Measurements from ENCODE around the gene MORN5. TPM values are rescaled to one million over a fixed set of nuclear protein-coding genes. Genes with fewer than 3 reads are reported as not detected.

Gene MORN5
- polyA plus RNA-seq, 1 donor from 2014 or later = not detected

DNA sequence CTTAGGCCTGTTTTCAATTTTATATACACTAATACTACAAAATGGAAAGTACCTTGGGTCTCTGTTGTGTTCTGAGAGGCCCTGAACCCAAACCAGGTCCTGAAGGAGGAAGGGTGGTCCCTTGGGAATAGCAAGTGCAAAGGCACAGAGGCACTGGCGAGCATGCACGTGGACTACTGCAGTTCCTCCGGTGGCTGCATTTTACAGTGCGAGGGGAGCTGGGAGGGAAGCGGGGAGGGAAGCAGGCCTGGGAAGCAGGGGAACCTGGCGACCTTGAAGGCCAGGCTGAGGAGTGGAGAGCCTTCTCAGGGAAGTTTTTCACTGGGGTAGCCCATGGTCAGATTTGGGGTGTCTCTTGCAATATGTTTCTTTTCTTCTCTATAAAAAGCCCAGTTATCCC lies 33.9 kb downstream of the MORN5 start:
- H3K9me2 ChIP-seq (ENCODE audit: insufficient read depth, low read length) = no peaks in the 10 kb centered on the region
- TF ChIP-seq, protein P1, sequence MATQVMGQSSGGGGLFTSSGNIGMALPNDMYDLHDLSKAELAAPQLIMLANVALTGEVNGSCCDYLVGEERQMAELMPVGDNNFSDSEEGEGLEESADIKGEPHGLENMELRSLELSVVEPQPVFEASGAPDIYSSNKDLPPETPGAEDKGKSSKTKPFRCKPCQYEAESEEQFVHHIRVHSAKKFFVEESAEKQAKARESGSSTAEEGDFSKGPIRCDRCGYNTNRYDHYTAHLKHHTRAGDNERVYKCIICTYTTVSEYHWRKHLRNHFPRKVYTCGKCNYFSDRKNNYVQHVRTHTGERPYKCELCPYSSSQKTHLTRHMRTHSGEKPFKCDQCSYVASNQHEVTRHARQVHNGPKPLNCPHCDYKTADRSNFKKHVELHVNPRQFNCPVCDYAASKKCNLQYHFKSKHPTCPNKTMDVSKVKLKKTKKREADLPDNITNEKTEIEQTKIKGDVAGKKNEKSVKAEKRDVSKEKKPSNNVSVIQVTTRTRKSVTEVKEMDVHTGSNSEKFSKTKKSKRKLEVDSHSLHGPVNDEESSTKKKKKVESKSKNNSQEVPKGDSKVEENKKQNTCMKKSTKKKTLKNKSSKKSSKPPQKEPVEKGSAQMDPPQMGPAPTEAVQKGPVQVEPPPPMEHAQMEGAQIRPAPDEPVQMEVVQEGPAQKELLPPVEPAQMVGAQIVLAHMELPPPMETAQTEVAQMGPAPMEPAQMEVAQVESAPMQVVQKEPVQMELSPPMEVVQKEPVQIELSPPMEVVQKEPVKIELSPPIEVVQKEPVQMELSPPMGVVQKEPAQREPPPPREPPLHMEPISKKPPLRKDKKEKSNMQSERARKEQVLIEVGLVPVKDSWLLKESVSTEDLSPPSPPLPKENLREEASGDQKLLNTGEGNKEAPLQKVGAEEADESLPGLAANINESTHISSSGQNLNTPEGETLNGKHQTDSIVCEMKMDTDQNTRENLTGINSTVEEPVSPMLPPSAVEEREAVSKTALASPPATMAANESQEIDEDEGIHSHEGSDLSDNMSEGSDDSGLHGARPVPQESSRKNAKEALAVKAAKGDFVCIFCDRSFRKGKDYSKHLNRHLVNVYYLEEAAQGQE (IDR thresholded peaks at IDR 0.05; ENCODE audit: borderline replicate concordance) = no peak
- TF ChIP-seq, protein P2, sequence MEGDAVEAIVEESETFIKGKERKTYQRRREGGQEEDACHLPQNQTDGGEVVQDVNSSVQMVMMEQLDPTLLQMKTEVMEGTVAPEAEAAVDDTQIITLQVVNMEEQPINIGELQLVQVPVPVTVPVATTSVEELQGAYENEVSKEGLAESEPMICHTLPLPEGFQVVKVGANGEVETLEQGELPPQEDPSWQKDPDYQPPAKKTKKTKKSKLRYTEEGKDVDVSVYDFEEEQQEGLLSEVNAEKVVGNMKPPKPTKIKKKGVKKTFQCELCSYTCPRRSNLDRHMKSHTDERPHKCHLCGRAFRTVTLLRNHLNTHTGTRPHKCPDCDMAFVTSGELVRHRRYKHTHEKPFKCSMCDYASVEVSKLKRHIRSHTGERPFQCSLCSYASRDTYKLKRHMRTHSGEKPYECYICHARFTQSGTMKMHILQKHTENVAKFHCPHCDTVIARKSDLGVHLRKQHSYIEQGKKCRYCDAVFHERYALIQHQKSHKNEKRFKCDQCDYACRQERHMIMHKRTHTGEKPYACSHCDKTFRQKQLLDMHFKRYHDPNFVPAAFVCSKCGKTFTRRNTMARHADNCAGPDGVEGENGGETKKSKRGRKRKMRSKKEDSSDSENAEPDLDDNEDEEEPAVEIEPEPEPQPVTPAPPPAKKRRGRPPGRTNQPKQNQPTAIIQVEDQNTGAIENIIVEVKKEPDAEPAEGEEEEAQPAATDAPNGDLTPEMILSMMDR (IDR thresholded peaks at IDR 0.05; ENCODE audit: poor library complexity, severe bottlenecking) = no peak
- TF ChIP-seq SMC3 (conservative IDR thresholded peaks at IDR 0.05; ENCODE audit: poor library complexity) (no peak), EP300 (conservative IDR thresholded peaks at IDR 0.05; ENCODE audit: poor library complexity, severe bottlenecking) (no peak), POLR2AphosphoS5 (IDR thresholded peaks at IDR 0.05) (no peak), EZH2 (IDR thresholded peaks at IDR 0.05; ENCODE audit: borderline replicate concordance, insufficient read depth, low read length, poor library complexity, severe bottlenecking) (no peak), RAD21 (conservative IDR thresholded peaks at IDR 0.05) (no peak), MXI1 (conservative IDR thresholded peaks at IDR 0.05; ENCODE audit: poor library complexity, severe bottlenecking) (no peak), TAF1 (IDR thresholded peaks at IDR 0.05; ENCODE audit: low read depth) (no peak)

DNA sequence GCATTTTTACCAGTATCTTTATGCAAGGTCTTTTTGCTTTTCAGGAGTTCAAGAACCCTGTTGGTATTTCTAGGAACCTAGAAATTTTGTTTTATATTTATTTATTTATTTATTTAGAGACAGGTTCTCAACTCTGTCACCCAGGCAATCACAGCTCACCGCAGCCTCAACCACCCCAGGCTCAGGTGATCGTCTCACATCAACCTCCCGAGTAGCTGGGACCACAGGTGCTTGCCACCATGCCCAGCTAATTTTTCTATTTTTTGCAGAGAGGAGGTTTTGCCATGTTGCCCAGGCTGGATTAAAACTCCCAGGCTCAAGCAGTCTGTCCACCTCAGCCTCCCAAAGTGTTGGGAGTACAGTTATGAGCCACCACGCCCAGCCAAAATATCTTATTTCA lies 36.2 kb downstream of the MORN5 start:
- Histone ChIP-seq H3K9me2 (ENCODE audit: insufficient read depth, low read length) (no peaks in the 10 kb centered on the region), H2AFZ (ENCODE audit: low read depth, low read length) (no peak overlapping the region), H3K4me3 (ENCODE audit: low read length) (no peak overlapping the region), H3K27ac (ENCODE audit: low read length) (no peak overlapping the region), H3F3A (ENCODE audit: insufficient read depth, low read length, poor library complexity, severe bottlenecking) (no peaks in the 10 kb centered on the region), H3K9ac (ENCODE audit: low read length) (no peak overlapping the region), H3K36me3 (ENCODE audit: insufficient read depth, low read length) (no peaks in the 10 kb centered on the region), H3K4me2 (ENCODE audit: low read length) (no peak overlapping the region), H3K79me2 (replicated peaks; ENCODE audit: insufficient read depth, low read length) (no peaks in the 10 kb centered on the region), H4K20me1 (ENCODE audit: insufficient read depth) (no peaks in the 10 kb centered on the region), H3K9me3 (ENCODE audit: low read length) (no peaks in the 10 kb centered on the region), H3K27me3 (ENCODE audit: insufficient read depth, low read depth, low read length) (no peaks in the 10 kb centered on the region)
- TF ChIP-seq MXI1 (conservative IDR thresholded peaks at IDR 0.05; ENCODE audit: poor library complexity, severe bottlenecking) (no peak), SMC3 (conservative IDR thresholded peaks at IDR 0.05; ENCODE audit: poor library complexity) (no peak), EZH2 (IDR thresholded peaks at IDR 0.05; ENCODE audit: borderline replicate concordance, insufficient read depth, low read length, poor library complexity, severe bottlenecking) (no peak), EP300 (conservative IDR thresholded peaks at IDR 0.05; ENCODE audit: poor library complexity, severe bottlenecking) (no peak), POLR2AphosphoS5 (IDR thresholded peaks at IDR 0.05) (no peak), RAD21 (conservative IDR thresholded peaks at IDR 0.05) (no peak), TAF1 (IDR thresholded peaks at IDR 0.05; ENCODE audit: low read depth) (no peak)
- TF ChIP-seq, protein P1 (IDR thresholded peaks at IDR 0.05; ENCODE audit: borderline replicate concordance) = no peak
- TF ChIP-seq, protein P2 (IDR thresholded peaks at IDR 0.05; ENCODE audit: poor library complexity, severe bottlenecking) = no peak

More for the DNA sequence above, 33.9 kb downstream of the MORN5 start:
- Histone ChIP-seq H3K79me2 (replicated peaks; ENCODE audit: insufficient read depth, low read length) (no peaks in the 10 kb centered on the region), H3K4me3 (ENCODE audit: low read length) (no peak overlapping the region), H3F3A (ENCODE audit: insufficient read depth, low read length, poor library complexity, severe bottlenecking) (no peaks in the 10 kb centered on the region), H3K27me3 (ENCODE audit: insufficient read depth, low read depth, low read length) (no peaks in the 10 kb centered on the region), H3K36me3 (ENCODE audit: insufficient read depth, low read length) (no peaks in the 10 kb centered on the region), H3K4me2 (ENCODE audit: low read length) (no peak overlapping the region), H3K27ac (ENCODE audit: low read length) (no peak overlapping the region), H3K9ac (ENCODE audit: low read length) (no peak overlapping the region), H2AFZ (ENCODE audit: low read depth, low read length) (no peak overlapping the region), H3K9me3 (ENCODE audit: low read length) (no peaks in the 10 kb centered on the region), H4K20me1 (ENCODE audit: insufficient read depth) (no peaks in the 10 kb centered on the region)

Measured in neural cell (in vitro differentiated cells).